DOHH2 (cell line): ENCODE data around the gene RPF1.

Experiments used
- H3F3A ChIP-seq: fragments of 200-600 bp; sonication (generic), shearing (Covaris generic); 2 replicates; pipeline ENCODE4 v1.6.0; 2016; ENCODE audit warnings: antibody characterized with exemption, mild to moderate bottlenecking; ENCODE audit not compliant: control insufficient read depth, insufficient read depth
- H3K27ac ChIP-seq: fragments of 200-600 bp; sonication (generic); 2 replicates; pipeline ENCODE4 v1.5.1; 2014; ENCODE audit warnings: low read depth, mild to moderate bottlenecking, low read length, moderate library complexity
- H3K27me3 ChIP-seq: fragments of 200-600 bp; sonication (generic); 2 replicates; pipeline ENCODE4 v1.6.1; 2014; ENCODE audit warnings: mild to moderate bottlenecking, low read length, mixed read lengths; ENCODE audit not compliant: control insufficient read depth
- H3K36me3 ChIP-seq: fragments of 200-600 bp; sonication (generic); 2 replicates; pipeline ENCODE4 v1.6.1; 2014; ENCODE audit warnings: mild to moderate bottlenecking, low read length, moderate library complexity, mixed read lengths; ENCODE audit not compliant: control insufficient read depth
- H3K4me1 ChIP-seq: fragments of 200-600 bp; sonication (generic); 2 replicates; pipeline ENCODE4 v1.6.1; 2014; ENCODE audit warnings: mild to moderate bottlenecking, low read length, mixed read lengths; ENCODE audit not compliant: control insufficient read depth
- H3K4me2 ChIP-seq: fragments of 200-600 bp; sonication (generic); 2 replicates; pipeline ENCODE4 v1.6.0; 2014; ENCODE audit warnings: mild to moderate bottlenecking, low read length, moderate library complexity
- H3K4me3 ChIP-seq: fragments of 200-600 bp; sonication (generic); 2 replicates; pipeline ENCODE4 v1.5.1; 2014; ENCODE audit warnings: mild to moderate bottlenecking, low read length, mixed read lengths
- H3K79me2 ChIP-seq: fragments of 200-600 bp; sonication (generic); 2 replicates; pipeline ENCODE4 v1.6.1; 2014; ENCODE audit warnings: mild to moderate bottlenecking, low read length, mixed read lengths; ENCODE audit not compliant: control insufficient read depth
- H3K9me2 ChIP-seq: fragments of 200-600 bp; sonication (generic); replicated peaks from 2 replicates; pipeline ENCODE4 v1.6.1; 2014; ENCODE audit warnings: mild to moderate bottlenecking, low read length, mixed read lengths; ENCODE audit not compliant: control insufficient read depth
- H3K9me3 ChIP-seq: fragments of 200-600 bp; sonication (generic); 2 replicates; pipeline ENCODE4 v1.6.1; 2014; ENCODE audit warnings: antibody characterized with exemption, low read length, mixed read lengths; ENCODE audit not compliant: control insufficient read depth, insufficient read depth
- H4K20me1 ChIP-seq: fragments of 200-600 bp; sonication (generic); 2 replicates; pipeline ENCODE4 v1.6.0; 2014; ENCODE audit warnings: low read depth, mild to moderate bottlenecking, antibody characterized with exemption, low read length, moderate library complexity; ENCODE audit not compliant: control insufficient read depth, insufficient read depth
- EZH2phosphoT487 ChIP-seq: fragments of 200-600 bp; sonication (generic); IDR thresholded peaks from 2 replicates; pipeline ENCODE4 v1.6.1; 2017; ENCODE audit warnings: borderline replicate concordance, mild to moderate bottlenecking, antibody characterized with exemption, low read length, moderate library complexity, mixed read lengths
- TF ChIP-seq, protein P1 (sequence below): fragments of 200-600 bp; sonication (generic); IDR thresholded peaks from one replicate; pipeline ENCODE4 v1.5.1; 2014; ENCODE audit warnings: antibody characterized with exemption, mild to moderate bottlenecking, low read depth, low read length; ENCODE audit not compliant: poor library complexity, severe bottlenecking

RPF1 gene

GRCh38 chr1:84489766-84490165, 10.7 kb downstream of the RPF1 start:
- TF ChIP-seq, protein P1, sequence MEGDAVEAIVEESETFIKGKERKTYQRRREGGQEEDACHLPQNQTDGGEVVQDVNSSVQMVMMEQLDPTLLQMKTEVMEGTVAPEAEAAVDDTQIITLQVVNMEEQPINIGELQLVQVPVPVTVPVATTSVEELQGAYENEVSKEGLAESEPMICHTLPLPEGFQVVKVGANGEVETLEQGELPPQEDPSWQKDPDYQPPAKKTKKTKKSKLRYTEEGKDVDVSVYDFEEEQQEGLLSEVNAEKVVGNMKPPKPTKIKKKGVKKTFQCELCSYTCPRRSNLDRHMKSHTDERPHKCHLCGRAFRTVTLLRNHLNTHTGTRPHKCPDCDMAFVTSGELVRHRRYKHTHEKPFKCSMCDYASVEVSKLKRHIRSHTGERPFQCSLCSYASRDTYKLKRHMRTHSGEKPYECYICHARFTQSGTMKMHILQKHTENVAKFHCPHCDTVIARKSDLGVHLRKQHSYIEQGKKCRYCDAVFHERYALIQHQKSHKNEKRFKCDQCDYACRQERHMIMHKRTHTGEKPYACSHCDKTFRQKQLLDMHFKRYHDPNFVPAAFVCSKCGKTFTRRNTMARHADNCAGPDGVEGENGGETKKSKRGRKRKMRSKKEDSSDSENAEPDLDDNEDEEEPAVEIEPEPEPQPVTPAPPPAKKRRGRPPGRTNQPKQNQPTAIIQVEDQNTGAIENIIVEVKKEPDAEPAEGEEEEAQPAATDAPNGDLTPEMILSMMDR, result no peak
- TF ChIP-seq EZH2phosphoT487, result no peak
- Histone ChIP-seq H3K4me3 (no peak overlapping the region), H3K36me3 (peaks cover 74% of the 10 kb centered on the region), H3K79me2 (peaks cover 38% of the 10 kb centered on the region), H3K9me3 (no peaks in the 10 kb centered on the region), H3K4me2 (no peak overlapping the region), H3K9me2 (no peaks in the 10 kb centered on the region), H3K27ac (no peak overlapping the region), H3K4me1 (no peaks in the 10 kb centered on the region), H3K27me3 (no peaks in the 10 kb centered on the region), H4K20me1 (no peaks in the 10 kb centered on the region), H3F3A (peaks cover 6% of the 10 kb centered on the region)

DNA sequence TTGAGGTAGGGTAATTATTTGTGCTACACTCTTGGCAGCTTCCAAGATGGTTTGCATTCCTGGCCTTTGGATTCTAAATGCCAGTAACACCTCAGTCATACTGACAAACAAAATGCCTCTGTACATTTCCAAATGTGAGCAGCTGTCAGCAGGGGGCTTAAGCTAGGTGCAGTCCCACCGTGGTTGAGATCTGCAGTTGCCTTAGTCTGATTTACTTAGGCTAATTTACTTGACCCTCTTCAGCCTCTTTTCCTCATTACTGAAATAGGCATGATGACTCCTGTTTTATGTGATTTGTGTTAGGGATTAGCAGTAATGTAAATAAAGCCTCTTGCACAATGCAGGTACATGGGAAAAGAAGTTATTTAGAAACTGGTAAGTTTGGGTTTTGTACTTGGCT, 13.7 kb downstream of the RPF1 start:
- peaks cover 10% of the 10 kb centered on the region for H3K79me2 ChIP-seq
- no peak overlapping the region for H3K4me2 ChIP-seq
- H3F3A ChIP-seq, result peaks cover 11% of the 10 kb centered on the region
- no peaks in the 10 kb centered on the region for H3K27me3 ChIP-seq
- no peaks in the 10 kb centered on the region for H3K9me3 ChIP-seq
- no peak for TF ChIP-seq EZH2phosphoT487
- TF ChIP-seq, protein P1, result no peak
- H3K27ac ChIP-seq, result no peak overlapping the region
- no peaks in the 10 kb centered on the region for H3K9me2 ChIP-seq
- H3K4me3 ChIP-seq, result no peak overlapping the region
- peaks cover 85% of the 10 kb centered on the region for H3K36me3 ChIP-seq
- H3K4me1 ChIP-seq, result no peaks in the 10 kb centered on the region
- H4K20me1 ChIP-seq, result no peaks in the 10 kb centered on the region

GRCh38 chr1:84493747-84494146, 14.7 kb downstream of the RPF1 start:
- H3F3A ChIP-seq, result peaks cover 11% of the 10 kb centered on the region
- no peaks in the 10 kb centered on the region for H3K4me1 ChIP-seq
- no peak overlapping the region for H3K4me3 ChIP-seq
- H3K36me3 ChIP-seq, result peaks cover 95% of the 10 kb centered on the region
- no peaks in the 10 kb centered on the region for H3K9me2 ChIP-seq
- no peaks in the 10 kb centered on the region for H4K20me1 ChIP-seq
- no peaks in the 10 kb centered on the region for H3K27me3 ChIP-seq
- H3K79me2 ChIP-seq, result no peaks in the 10 kb centered on the region; the same call in 1 of the 2 replicates
- TF ChIP-seq, protein P1, result no peak
- no peak for TF ChIP-seq EZH2phosphoT487
- H3K9me3 ChIP-seq, result no peaks in the 10 kb centered on the region
- H3K4me2 ChIP-seq, result no peak overlapping the region
- H3K27ac ChIP-seq, result no peak overlapping the region
